Right lobe of liver (tissue), 6 donors: ENCODE results near the gene CYP46A1. TPM values are rescaled to one million over a fixed set of nuclear protein-coding genes. Genes with fewer than 3 reads are reported as not detected.
"Not testable (repeated sequence)": the region's sequence is repeated elsewhere in the genome, so short reads cannot be mapped to it uniquely, and the experiment has no call there.

ENCODE experiments used
- ATAC-seq, 4 donors: fragments of 200-7000 bp; cut with Tn5 transposase; one replicate each; pipeline ENCODE4 v1.9.1; 2020; ENCODE audit warnings: mild to moderate bottlenecking in 4 of 4, moderate library complexity in 4 of 4
- DNase-seq, 3 donors: peaks; one replicate each; pipeline ENCODE4 v3.0.0-alpha.2; 2020
- H3K27ac ChIP-seq, 3 donors: fragments of 200-600 bp; one replicate each; pipeline ENCODE4 v1.8.0; 2022
- H3K27me3 ChIP-seq, 2 donors: fragments of 200-600 bp; one replicate each; pipeline ENCODE4 v1.8.0; 2022
- H3K36me3 ChIP-seq, 4 donors: fragments of 200-600 bp; sonication (generic) in 1 of 4; one replicate each; pipeline versions ENCODE4 v1.5.1 to v1.8.0; 2017 to 2022; ENCODE audit warnings: control low read depth in 1 of 4
- H3K4me1 ChIP-seq, 4 donors: fragments of 200-600 bp; sonication (generic) in 1 of 4; one replicate each; pipeline versions ENCODE4 v1.5.1 to v1.8.0; 2017 to 2022; ENCODE audit warnings: control low read depth in 1 of 4
- H3K4me3 ChIP-seq, 3 donors: fragments of 200-600 bp; one replicate each; pipeline ENCODE4 v1.8.0; 2022
- H3K9me3 ChIP-seq, 4 donors: fragments of 200-600 bp; sonication (generic) in 1 of 4; one replicate each; pipeline versions ENCODE4 v1.5.1 to v1.8.0; 2017 to 2022; ENCODE audit warnings: control low read depth in 1 of 4
- CTCF ChIP-seq, 4 donors: fragments of 200-600 bp in 3 of 4; fragments of 450-650 bp in 1 of 4; IDR thresholded peaks; one replicate each; pipeline versions ENCODE4 v1.5.1 to v1.8.0; 2016 to 2022; ENCODE audit warnings: antibody characterized with exemption in 4 of 4, mild to moderate bottlenecking in 2 of 4
- POLR2A ChIP-seq: fragments of 450-650 bp; IDR thresholded peaks from one replicate; pipeline ENCODE4 v1.6.1; 2017; ENCODE audit warnings: antibody characterized with exemption, mild to moderate bottlenecking
- WGBS: methylation state at CpG from one replicate; pipeline ENCODE4 v1.1.6; 2018; ENCODE audit warnings: low coverage, low lambda C conversion rate; ENCODE audit not compliant: insufficient coverage; ENCODE audit errors: missing lambda C conversion rate; 5-methylcytosine and 5-hydroxymethylcytosine counted together
- intact Hi-C, 2 donors: fragments of 100-400 bp; cut with DNase I; formaldehyde crosslinking; loops; one replicate each; pipeline versions ENCODE4 v1.11.2 to v1.14.1; 2022
- total RNA-seq, 6 experiments: library from RNA; depleted of rRNA in 2 of 6; stranded (reverse); fragments of >200 nt in 2 of 6; fragmentation: NEBNext Ultra II Directional in 3 of 6; extraction: Animal tissue kit (Norgen Biotek cat#: 25700) in 3 of 6; gene quantifications; one replicate each; pipeline versions ENCODE4 v1.1.0 to v1.2.4, GENCODE V29; 2016 to 2023
- donor health status: DM: no; HTN: yes; CAD: no.
- donor health status: DM: no; HTN: no; CAD: no.
- donor health status: DM: no; HTN: no; CAD: no.
- donor health status: DM: no; HTN: yes; CAD: no.
- donor health status: DM: no; HTN: yes; CAD: no.

CYP46A1 gene
- total RNA-seq, 6 experiments from 2014 or later = 0.06 to 1.6 (median 0.42) TPM; not detected in 1

DNA sequence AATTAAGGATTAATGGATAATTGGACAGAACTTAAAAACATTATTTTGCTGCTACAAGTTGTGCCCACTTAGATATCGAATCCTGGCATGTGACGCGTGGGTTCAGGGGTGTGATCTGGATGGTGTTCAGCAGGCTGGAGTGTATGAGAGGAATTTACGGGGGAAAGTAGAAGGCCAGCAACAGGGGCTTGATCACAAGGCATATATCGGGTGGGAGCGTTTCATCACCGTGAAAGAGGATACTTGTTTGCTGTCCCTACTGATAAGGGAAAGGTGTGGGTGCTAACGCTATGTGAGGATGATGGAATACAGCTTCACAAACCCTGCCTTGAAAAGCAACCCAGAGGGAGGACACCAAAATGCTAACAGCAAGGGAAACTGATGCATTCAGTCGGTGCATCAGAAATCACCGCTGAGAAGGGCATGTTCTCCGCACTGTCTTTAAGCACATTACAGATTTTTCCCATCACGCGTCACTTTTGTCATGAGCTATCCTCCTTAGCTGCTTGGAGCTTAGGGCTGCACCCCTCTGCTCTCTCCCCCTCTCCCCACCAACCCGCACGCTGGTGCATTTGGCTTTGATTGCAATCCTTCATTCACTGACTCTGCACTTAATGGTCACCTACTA is 25.8 kb upstream of the CYP46A1 start:
- ATAC-seq (no peak), DNase-seq (no peak)
- TF ChIP-seq CTCF (IDR thresholded peaks at IDR 0.05) (no peak), POLR2A (no peak)
- no peaks in the 10 kb centered on the region for H3K27me3 ChIP-seq
- no peaks in the 10 kb centered on the region for H3K4me1 ChIP-seq
- intact Hi-C loops = no loop called here
- H3K9me3 ChIP-seq = no peaks in the 10 kb centered on the region
- WGBS = 57% methylated on average over 15 of the region's 15 CpGs
- no peak overlapping the region for H3K27ac ChIP-seq
- no peak overlapping the region for H3K4me3 ChIP-seq
- H3K36me3 ChIP-seq = no peaks in the 10 kb centered on the region

- ATAC-seq = peak in 3 of 4 donors; percentile 32 to 44 (median 36)
- DNase-seq = no peak
- Histone ChIP-seq H3K4me1 (no peaks in the 10 kb centered on the region), H3K4me3 (no peak overlapping the region), H3K27ac (no peak overlapping the region), H3K9me3 (no peaks in the 10 kb centered on the region), H3K27me3 (no peaks in the 10 kb centered on the region), H3K36me3 (no peaks in the 10 kb centered on the region)
- intact Hi-C loops = no loop called here
- 0% methylated on average over 4 of the region's 58 CpGs for WGBS
- TF ChIP-seq CTCF (IDR thresholded peaks at IDR 0.05) (peak in 1 of 4 donors; percentile 14), POLR2A (no peak)
Observed at GRCh38 chr14:99659333-99659741, 24.8 kb upstream of the CYP46A1 start.

GRCh38 chr14:99660006-99660566 is 24.0 kb upstream of the CYP46A1 start:
- Histone ChIP-seq H3K36me3 (no peaks in the 10 kb centered on the region), H3K27ac (no peak overlapping the region), H3K27me3 (no peaks in the 10 kb centered on the region), H3K4me1 (no peaks in the 10 kb centered on the region), H3K4me3 (no peak overlapping the region), H3K9me3 (no peaks in the 10 kb centered on the region)
- 18% methylated on average over 15 of the region's 37 CpGs for WGBS
- no peak for ATAC-seq
- no peak for DNase-seq
- TF ChIP-seq POLR2A = no peak
- no peak for TF ChIP-seq CTCF (IDR thresholded peaks at IDR 0.05)
- intact Hi-C loops = no loop called here

DNA sequence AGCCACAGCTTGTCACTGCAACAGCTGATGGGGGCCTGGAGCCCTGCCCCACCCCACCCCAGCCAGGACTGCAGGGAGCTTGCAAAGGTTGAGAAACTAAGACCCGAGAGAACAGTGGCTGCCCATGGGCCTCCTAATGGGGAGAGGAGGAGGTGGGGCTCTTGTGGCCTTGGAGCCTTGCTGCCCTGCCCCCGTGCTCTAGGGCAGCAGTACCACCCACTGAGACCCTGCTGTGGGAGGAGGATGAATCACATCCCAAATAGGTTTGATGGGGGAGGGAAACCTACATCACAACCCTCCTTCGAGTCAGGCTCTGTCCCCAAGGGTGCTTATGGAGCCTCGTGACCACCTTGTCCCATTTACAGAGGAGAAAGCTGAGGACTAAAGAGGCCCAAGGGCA is 23.3 kb upstream of the CYP46A1 start:
- H3K27me3 ChIP-seq = no peaks in the 10 kb centered on the region
- H3K9me3 ChIP-seq = no peaks in the 10 kb centered on the region
- TF ChIP-seq CTCF (IDR thresholded peaks at IDR 0.05) = no peak
- no peak for TF ChIP-seq POLR2A
- H3K27ac ChIP-seq = no peak overlapping the region
- no peaks in the 10 kb centered on the region for H3K4me1 ChIP-seq
- ATAC-seq (no peak), DNase-seq (no peak)
- H3K36me3 ChIP-seq = no peaks in the 10 kb centered on the region
- intact Hi-C loops = no loop called here
- no CpG with 5 or more reads among the region's 4 CpGs for WGBS
- H3K4me3 ChIP-seq = no peak overlapping the region

DNA sequence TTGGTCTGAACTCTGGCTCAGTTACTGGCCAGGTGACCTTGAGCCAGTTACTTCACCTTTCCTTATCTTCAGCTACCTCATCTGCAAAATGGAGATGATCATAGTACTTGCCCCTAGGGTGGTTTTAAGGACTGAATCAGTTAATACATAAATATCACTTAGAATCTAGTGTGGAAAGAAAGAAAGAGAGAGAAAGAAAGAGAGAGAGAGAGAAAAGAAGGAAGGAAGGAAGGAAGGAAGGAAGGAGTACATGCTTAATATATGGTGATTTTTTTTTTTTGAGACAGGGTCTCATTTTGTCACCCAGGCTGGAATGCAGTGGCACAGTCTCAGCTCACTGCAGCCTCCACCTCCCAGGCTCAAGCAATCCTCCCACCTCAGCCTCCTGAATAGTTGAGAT is 22.9 kb upstream of the CYP46A1 start:
- ATAC-seq, H3K36me3 ChIP-seq, intact Hi-C loops, H3K27ac ChIP-seq, H3K27me3 ChIP-seq, H3K4me1 ChIP-seq, H3K4me3 ChIP-seq, DNase-seq, H3K9me3 ChIP-seq: not testable (repeated sequence)
